HUES48 (cell line): ENCODE measurements around the gene CTNND2.

Source experiments
- H3K27ac ChIP-seq: one replicate; pipeline ENCODE4 v1.7.0; 2013; ENCODE audit warnings: low read depth, low read length, inconsistent platforms
- H3K27me3 ChIP-seq: 2 replicates; pipeline ENCODE4 v1.6.1; 2013; ENCODE audit warnings: mild to moderate bottlenecking, low read length; ENCODE audit not compliant: control insufficient read depth, insufficient read depth
- H3K36me3 ChIP-seq: 2 replicates; pipeline ENCODE4 v1.6.1; 2013; ENCODE audit warnings: low read length; ENCODE audit not compliant: control insufficient read depth, insufficient read depth
- H3K4me1 ChIP-seq: 2 replicates; pipeline ENCODE4 v1.6.1; 2013; ENCODE audit warnings: mild to moderate bottlenecking, low read length; ENCODE audit not compliant: control insufficient read depth, insufficient read depth
- H3K4me3 ChIP-seq: 2 replicates; pipeline ENCODE4 v1.5.1; 2013; ENCODE audit warnings: mild to moderate bottlenecking, low read depth, low read length
- H3K9ac ChIP-seq: 2 replicates; pipeline ENCODE4 v1.6.1; 2013; ENCODE audit warnings: mild to moderate bottlenecking, low read depth, low read length, moderate library complexity
- H3K9me3 ChIP-seq: 2 replicates; pipeline ENCODE4 v1.6.1; 2013; ENCODE audit warnings: low read length; ENCODE audit not compliant: control insufficient read depth, insufficient read depth

Gene CTNND2

DNA sequence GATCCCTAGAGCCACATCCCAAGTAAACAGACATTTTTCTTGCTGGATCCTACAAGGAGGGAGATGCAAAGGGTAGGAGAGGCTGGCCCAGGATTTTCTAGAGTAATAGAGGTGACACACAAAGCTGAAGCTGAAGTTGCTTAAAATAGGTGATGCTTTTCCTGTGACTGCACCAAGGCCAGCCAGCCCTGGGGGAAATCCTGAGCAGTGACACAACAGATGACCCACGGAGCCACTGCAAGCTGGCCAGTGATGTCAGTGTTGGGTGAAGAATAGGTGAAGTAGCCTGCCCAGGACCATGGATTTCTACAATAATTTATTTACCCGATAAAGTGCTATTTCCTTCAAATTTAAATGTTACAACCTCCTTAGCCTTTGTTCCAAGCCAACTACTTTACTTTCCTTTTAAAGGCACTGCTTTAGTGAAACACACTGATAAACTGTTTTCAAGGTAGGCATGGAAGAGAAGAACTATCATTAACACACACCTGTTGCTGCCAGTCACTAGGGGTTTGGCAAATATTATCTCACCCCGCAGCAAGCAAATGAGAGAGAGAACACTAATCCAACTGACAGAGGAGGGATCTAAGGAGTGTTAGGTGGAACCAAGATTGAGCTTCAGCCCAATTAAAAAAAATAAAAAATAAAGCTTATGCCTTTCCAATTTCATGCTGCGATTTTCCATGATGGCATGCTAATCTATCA is 123.5 kb downstream of the CTNND2 start:
- no peak overlapping the region for H3K4me3 ChIP-seq
- H3K9ac ChIP-seq = no peak overlapping the region
- no peaks in the 10 kb centered on the region for H3K36me3 ChIP-seq
- H3K9me3 ChIP-seq = no peaks in the 10 kb centered on the region
- no peak overlapping the region for H3K27ac ChIP-seq
- no peaks in the 10 kb centered on the region for H3K27me3 ChIP-seq
- no peaks in the 10 kb centered on the region for H3K4me1 ChIP-seq

DNA sequence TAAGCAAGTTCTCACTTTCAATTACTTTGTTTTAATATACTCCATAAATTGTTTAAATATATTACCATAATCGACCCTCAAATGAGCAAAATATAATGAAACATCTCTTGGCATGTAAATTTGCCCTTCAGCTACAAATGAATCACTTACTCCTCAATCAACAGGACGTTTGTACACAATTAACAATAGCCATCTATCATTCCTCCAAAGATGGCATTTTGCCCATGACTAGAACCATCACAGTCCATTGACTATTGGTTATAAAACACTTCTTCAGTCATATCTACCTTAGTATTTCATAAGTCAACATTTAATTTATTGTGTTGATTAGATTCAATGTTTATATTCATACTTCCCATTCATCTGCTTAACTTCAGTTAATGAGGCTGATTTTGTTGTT is 127.2 kb downstream of the CTNND2 start:
- no peaks in the 10 kb centered on the region for H3K27me3 ChIP-seq
- H3K4me3 ChIP-seq = no peak overlapping the region
- H3K36me3 ChIP-seq = no peaks in the 10 kb centered on the region
- H3K4me1 ChIP-seq = no peaks in the 10 kb centered on the region
- H3K9ac ChIP-seq = no peak overlapping the region
- H3K27ac ChIP-seq = no peak overlapping the region
- no peaks in the 10 kb centered on the region for H3K9me3 ChIP-seq

DNA sequence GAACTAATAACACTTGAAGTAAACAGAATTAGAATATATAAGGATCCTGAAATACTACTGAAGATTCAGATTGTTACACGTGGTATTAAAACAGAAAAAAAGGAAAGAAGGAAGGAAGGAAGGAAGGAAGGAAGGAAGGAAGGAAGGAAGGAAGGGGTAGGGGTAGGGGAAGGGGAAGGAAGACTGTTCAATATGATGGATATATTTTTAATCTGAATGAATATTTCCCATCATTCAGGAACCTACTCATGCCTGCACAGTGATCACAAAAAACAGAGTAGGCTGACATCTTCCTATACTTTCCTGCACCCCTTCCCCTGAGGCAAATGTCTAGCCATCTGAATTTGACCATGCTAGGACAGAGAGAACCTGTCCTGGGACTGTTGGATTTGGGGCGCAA is 133.9 kb downstream of the CTNND2 start:
- no peak overlapping the region for H3K27ac ChIP-seq
- no peak overlapping the region for H3K4me3 ChIP-seq
- no peaks in the 10 kb centered on the region for H3K9me3 ChIP-seq
- no peaks in the 10 kb centered on the region for H3K4me1 ChIP-seq
- no peaks in the 10 kb centered on the region for H3K27me3 ChIP-seq
- H3K9ac ChIP-seq = no peak overlapping the region
- no peaks in the 10 kb centered on the region for H3K36me3 ChIP-seq

DNA sequence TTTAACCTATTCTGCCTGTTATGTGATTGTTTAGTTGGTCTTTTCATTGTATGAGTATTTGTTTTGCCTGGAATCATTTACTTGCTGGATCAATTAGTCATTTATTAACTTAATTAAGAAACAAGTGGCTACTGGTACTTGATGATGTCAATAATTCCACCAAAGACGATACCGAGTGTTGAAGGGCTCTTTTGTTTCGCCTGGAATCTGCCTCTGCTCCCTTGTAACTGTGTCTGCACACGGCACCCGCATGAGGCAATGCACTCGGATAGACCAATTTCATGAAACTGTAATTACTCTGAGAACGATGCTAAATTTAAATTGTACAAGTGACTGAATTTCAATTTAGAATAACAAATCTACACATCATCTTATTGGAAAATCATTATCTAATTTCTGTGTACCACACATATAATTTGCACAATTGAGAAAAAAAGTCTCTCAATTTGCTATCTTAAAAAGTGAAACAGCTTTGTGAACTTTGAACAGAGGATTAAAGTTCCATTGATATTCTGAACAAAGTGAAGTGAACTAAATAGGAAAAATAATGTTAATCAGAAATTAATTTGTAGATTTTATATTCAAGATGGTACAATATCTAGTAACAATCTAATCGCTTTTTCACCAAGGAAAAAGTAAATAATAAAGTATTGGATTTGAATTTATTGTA is 143.2 kb downstream of the CTNND2 start:
- Histone ChIP-seq H3K27me3 (no peaks in the 10 kb centered on the region), H3K4me1 (no peaks in the 10 kb centered on the region), H3K9me3 (no peaks in the 10 kb centered on the region), H3K36me3 (no peaks in the 10 kb centered on the region), H3K27ac (no peak overlapping the region), H3K4me3 (no peak overlapping the region), H3K9ac (no peak overlapping the region)

DNA sequence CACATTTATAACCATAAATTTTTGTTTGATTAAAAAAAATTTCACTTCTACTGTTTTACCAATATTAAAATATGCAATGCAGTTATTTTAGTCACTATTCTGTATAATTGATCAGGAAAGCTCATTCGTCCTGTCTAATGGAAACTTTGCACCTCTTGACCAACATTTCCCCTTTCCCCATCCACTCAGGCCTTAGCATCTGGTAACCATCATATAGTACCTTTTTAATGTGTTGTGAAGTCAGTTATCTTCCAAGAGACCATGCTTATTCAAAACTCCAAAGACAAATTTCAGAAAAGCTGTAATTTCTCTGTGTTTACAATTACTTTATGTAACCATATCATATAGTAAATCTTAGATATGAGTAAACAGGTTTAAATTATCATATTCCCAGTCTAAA is 145.9 kb downstream of the CTNND2 start:
- no peaks in the 10 kb centered on the region for H3K36me3 ChIP-seq
- no peak overlapping the region for H3K27ac ChIP-seq
- H3K27me3 ChIP-seq = no peaks in the 10 kb centered on the region
- H3K4me1 ChIP-seq = no peaks in the 10 kb centered on the region
- H3K9me3 ChIP-seq = no peaks in the 10 kb centered on the region
- no peak overlapping the region for H3K4me3 ChIP-seq
- no peak overlapping the region for H3K9ac ChIP-seq

DNA sequence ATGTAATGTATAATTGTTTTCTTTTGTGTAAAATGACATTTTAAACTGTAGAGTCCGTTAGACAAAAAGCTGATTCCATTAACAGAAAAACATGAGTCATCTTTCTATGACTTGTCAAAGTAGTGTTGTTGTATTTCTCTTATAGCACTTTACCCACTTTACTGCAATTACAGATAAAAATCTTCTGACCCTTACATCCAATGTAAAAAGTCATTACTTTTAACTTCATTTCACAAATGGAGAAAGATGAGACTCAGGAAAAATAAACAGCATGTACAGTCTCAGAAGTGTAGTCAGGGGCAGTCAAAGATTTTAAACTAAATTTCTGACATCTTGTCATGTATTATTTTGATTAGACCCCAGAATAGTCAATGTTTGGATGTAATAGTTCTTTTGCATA is 146.6 kb downstream of the CTNND2 start:
- Histone ChIP-seq H3K27ac (no peak overlapping the region), H3K4me1 (no peaks in the 10 kb centered on the region), H3K36me3 (no peaks in the 10 kb centered on the region), H3K27me3 (no peaks in the 10 kb centered on the region), H3K9me3 (no peaks in the 10 kb centered on the region), H3K9ac (no peak overlapping the region), H3K4me3 (no peak overlapping the region)

DNA sequence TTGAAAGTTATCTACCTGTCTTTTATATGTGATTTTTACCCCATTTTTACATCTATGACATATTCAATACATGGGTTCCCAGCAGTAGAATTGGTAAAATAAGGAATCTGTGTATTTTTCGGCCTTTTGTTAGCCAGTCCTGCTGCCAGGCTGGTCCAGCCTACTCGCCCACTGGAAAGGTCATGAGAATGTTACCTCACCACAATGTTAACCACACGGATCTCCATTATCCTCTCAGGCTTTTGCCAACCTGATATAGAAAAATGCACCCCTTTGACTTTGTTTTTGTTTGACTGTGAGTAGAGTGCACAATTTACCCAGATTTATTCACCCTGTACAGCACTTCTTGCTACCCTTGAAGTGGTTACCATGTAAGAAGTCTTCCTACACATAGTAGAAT is 167.2 kb downstream of the CTNND2 start:
- no peak overlapping the region for H3K9ac ChIP-seq
- no peak overlapping the region for H3K27ac ChIP-seq
- H3K4me3 ChIP-seq = no peak overlapping the region
- no peaks in the 10 kb centered on the region for H3K4me1 ChIP-seq
- no peaks in the 10 kb centered on the region for H3K9me3 ChIP-seq
- H3K36me3 ChIP-seq = no peaks in the 10 kb centered on the region
- no peaks in the 10 kb centered on the region for H3K27me3 ChIP-seq

DNA sequence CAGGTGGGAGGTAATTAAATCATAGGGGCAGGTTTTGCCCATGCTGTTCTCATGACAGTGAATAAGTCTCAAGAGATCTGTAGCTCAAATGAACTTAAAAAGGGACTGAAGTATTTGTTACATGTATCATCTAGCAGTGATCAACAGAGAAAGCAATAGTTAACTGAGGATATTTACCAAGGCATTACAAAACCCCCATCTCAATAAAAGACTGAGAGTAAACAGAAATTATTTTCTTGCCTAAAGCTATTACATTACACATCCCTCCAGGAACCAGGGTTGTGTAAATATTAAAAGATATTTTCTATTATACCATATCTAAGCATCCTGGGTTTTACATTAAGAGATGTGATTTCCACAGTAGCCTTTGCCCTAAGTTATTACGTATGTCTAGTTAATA is 169.9 kb downstream of the CTNND2 start:
- no peaks in the 10 kb centered on the region for H3K27me3 ChIP-seq
- no peak overlapping the region for H3K27ac ChIP-seq
- no peak overlapping the region for H3K4me3 ChIP-seq
- H3K9me3 ChIP-seq = no peaks in the 10 kb centered on the region
- no peaks in the 10 kb centered on the region for H3K4me1 ChIP-seq
- H3K9ac ChIP-seq = no peak overlapping the region
- H3K36me3 ChIP-seq = no peaks in the 10 kb centered on the region

DNA sequence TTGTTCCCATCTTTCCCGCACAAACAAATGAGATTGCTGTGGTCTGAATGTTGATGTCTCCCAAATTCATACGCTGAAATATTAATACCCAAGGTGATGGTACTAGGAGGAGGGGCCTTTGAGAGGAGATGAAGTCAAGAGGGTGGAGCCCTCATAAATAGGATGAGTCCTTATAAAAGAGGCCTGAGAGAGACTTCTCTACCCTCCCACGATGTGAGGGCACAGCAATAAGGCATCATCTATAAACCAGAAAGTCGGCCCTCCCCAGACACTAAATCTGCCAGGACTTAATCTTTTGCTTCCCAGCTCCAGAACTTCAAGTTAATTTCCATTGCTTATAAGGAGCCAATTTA is 170.4 kb downstream of the CTNND2 start:
- Histone ChIP-seq H3K4me1 (no peaks in the 10 kb centered on the region), H3K36me3 (no peaks in the 10 kb centered on the region), H3K9me3 (no peaks in the 10 kb centered on the region), H3K4me3 (no peak overlapping the region), H3K9ac (no peak overlapping the region), H3K27ac (no peak overlapping the region), H3K27me3 (no peaks in the 10 kb centered on the region)

DNA sequence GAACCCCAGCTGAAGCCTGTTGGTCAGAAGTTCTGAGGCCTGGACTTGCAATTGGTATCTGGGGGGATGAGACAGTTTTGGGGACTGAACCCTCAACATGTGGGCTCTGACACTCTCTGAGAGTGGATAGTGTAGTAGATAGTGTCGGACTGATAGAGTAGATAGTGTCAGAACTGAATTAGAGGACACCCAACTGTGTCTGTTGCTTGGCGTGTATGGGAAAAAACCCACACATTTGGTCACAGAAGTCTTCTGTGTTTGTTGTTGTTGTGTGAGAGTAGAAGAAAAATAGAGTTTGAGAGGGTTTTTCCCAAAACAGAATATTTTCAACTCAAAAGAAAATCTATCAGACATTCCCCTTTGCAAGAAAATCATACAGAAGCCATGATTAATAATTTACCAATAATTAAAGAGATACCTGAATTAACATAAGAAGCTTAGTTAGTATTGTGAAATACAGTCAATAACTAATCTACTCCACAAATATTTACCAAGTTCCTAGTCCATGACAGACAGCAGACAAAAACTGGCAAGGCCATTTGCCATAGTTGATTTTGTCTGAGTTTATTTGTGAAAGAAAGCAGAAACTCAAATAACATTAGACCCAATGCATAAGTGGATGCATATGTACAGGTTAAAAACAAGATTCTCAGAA is 170.9 kb downstream of the CTNND2 start:
- Histone ChIP-seq H3K27me3 (no peaks in the 10 kb centered on the region), H3K9ac (no peak overlapping the region), H3K27ac (no peak overlapping the region), H3K4me1 (no peaks in the 10 kb centered on the region), H3K4me3 (no peak overlapping the region), H3K36me3 (no peaks in the 10 kb centered on the region), H3K9me3 (no peaks in the 10 kb centered on the region)

DNA sequence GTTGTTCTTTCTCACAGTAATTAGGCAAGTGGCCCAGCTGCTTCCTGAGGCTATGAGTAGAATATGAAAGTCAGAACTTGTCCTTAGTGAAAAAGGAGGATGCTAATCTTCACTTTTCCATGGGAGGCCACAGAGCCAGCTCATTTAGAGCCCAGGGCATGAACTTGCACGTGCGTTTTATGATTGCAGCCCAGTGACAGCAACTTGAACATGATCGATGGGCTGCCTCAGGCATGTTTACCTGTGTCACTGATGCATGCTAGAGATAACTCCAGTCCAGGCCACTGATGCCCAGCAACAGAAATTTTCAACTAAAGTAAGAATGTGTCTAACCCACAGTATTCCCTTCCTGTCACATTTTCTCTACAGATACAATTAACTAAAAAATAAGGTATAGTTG is 179.3 kb downstream of the CTNND2 start:
- H3K27ac ChIP-seq = no peak overlapping the region
- no peaks in the 10 kb centered on the region for H3K9me3 ChIP-seq
- H3K4me3 ChIP-seq = no peak overlapping the region
- no peak overlapping the region for H3K9ac ChIP-seq
- H3K27me3 ChIP-seq = no peaks in the 10 kb centered on the region
- H3K4me1 ChIP-seq = no peaks in the 10 kb centered on the region
- no peaks in the 10 kb centered on the region for H3K36me3 ChIP-seq
